Bronchial epithelial cell (primary cell): ENCODE measurements around the gene RELT. TPM values are rescaled to one million over a fixed set of nuclear protein-coding genes. Genes with fewer than 3 reads are reported as not detected.

Source experiments
- DNase-seq: peaks from one replicate; pipeline ENCODE4 v3.0.0-alpha.2; 2010; ENCODE audit warnings: low read depth
- FAIRE-seq: peaks from 2 replicates; lab custom pipeline; 2011; peaks lifted over from hg19 to GRCh38; lab: Jason Lieb, UNC
- H3K27me3 ChIP-seq: 2 replicates; pipeline ENCODE4 v1.5.1; 2011; ENCODE audit warnings: low read length; ENCODE audit not compliant: control insufficient read depth, insufficient read depth
- H3K36me3 ChIP-seq: 2 replicates; pipeline ENCODE4 v1.5.1; 2011; ENCODE audit warnings: low read length; ENCODE audit not compliant: control insufficient read depth, insufficient read depth
- H3K4me3 ChIP-seq: 2 replicates; pipeline ENCODE4 v1.5.1; 2011; ENCODE audit warnings: mild to moderate bottlenecking, low read depth, low read length, control low read depth
- CTCF ChIP-seq: IDR thresholded peaks from 2 replicates; pipeline ENCODE4 v1.5.1; 2011; ENCODE audit warnings: mild to moderate bottlenecking, moderate library complexity, low read length, control low read depth, inconsistent platforms; ENCODE audit not compliant: insufficient read depth, severe bottlenecking
- total RNA-seq: library from RNA; depleted of rRNA; stranded (reverse); fragments of >200 nt; gene quantifications from 2 replicates; pipeline ENCODE4 v1.2.1, GENCODE V29; 2014

The RELT gene
- total RNA-seq, 1 donor from 2014 or later = 3.4 TPM

- TF ChIP-seq CTCF = no peak
- Histone ChIP-seq H3K4me3 (no peak overlapping the region), H3K27me3 (no peaks in the 10 kb centered on the region), H3K36me3 (peaks cover 15% of the 10 kb centered on the region)
- DNase-seq (no peak), FAIRE-seq (no peak)
These were observed 10.6 kb upstream of the RELT start for GRCh38 chr11:73365352-73366264.

- no peak for TF ChIP-seq CTCF
- Histone ChIP-seq H3K36me3 (peaks cover 15% of the 10 kb centered on the region), H3K27me3 (no peaks in the 10 kb centered on the region), H3K4me3 (no peak overlapping the region)
- FAIRE-seq = no peak
- DNase-seq = no peak
These were observed 10.0 kb upstream of the RELT start for GRCh38 chr11:73366265-73366610.

- FAIRE-seq = no peak
- Histone ChIP-seq H3K36me3 (peaks cover 14% of the 10 kb centered on the region), H3K27me3 (no peaks in the 10 kb centered on the region), H3K4me3 (no peak overlapping the region)
- no peak for TF ChIP-seq CTCF
- DNase-seq = no peak
These were observed 9.2 kb upstream of the RELT start for GRCh38 chr11:73366953-73367352.

- TF ChIP-seq CTCF = no peak
These were observed 8.6 kb upstream of the RELT start for GRCh38 chr11:73367482-73368024.

GRCh38 chr11:73372375-73372993, 3.7 kb upstream of the RELT start:
- H3K4me3 ChIP-seq = no peak overlapping the region
- H3K27me3 ChIP-seq = no peaks in the 10 kb centered on the region
- FAIRE-seq (no peak), DNase-seq (peak; percentile 21)
- TF ChIP-seq CTCF = peak; percentile 29
- H3K36me3 ChIP-seq = no peaks in the 10 kb centered on the region

More at GRCh38 chr11:73367482-73368024, 8.6 kb upstream of the RELT start:
- DNase-seq (no peak), FAIRE-seq (peak; percentile 83)
- Histone ChIP-seq H3K36me3 (peaks cover 12% of the 10 kb centered on the region), H3K4me3 (no peak overlapping the region), H3K27me3 (no peaks in the 10 kb centered on the region)
